ENCODE measurements around the gene AIF1L.

- TF ChIP-seq, protein P1, sequence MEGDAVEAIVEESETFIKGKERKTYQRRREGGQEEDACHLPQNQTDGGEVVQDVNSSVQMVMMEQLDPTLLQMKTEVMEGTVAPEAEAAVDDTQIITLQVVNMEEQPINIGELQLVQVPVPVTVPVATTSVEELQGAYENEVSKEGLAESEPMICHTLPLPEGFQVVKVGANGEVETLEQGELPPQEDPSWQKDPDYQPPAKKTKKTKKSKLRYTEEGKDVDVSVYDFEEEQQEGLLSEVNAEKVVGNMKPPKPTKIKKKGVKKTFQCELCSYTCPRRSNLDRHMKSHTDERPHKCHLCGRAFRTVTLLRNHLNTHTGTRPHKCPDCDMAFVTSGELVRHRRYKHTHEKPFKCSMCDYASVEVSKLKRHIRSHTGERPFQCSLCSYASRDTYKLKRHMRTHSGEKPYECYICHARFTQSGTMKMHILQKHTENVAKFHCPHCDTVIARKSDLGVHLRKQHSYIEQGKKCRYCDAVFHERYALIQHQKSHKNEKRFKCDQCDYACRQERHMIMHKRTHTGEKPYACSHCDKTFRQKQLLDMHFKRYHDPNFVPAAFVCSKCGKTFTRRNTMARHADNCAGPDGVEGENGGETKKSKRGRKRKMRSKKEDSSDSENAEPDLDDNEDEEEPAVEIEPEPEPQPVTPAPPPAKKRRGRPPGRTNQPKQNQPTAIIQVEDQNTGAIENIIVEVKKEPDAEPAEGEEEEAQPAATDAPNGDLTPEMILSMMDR (IDR thresholded peaks at IDR 0.05): no peak
- TF ChIP-seq POLR2A (IDR thresholded peaks at IDR 0.05): no peak
These were observed 71.6 kb downstream of the AIF1L start for GRCh38 chr9:131167936-131168335.
